HEK293 (cell line): ENCODE results near the gene SYNE1.

ENCODE experiments used
- OSR2 ChIP-seq: fragments of 450-650 bp; formaldehyde crosslinking; IDR thresholded peaks from 2 replicates; pipeline ENCODE4 v1.5.1; 2016; ENCODE audit warnings: missing biosample characterization, missing genetic modification characterization
- PATZ1 ChIP-seq: fragments of 450-650 bp; formaldehyde crosslinking; IDR thresholded peaks from 2 replicates; pipeline ENCODE4 v1.5.1; 2016; ENCODE audit warnings: missing biosample characterization, missing genetic modification characterization
- PRDM1 ChIP-seq: fragments of 450-650 bp; formaldehyde crosslinking; IDR thresholded peaks from 2 replicates; pipeline ENCODE4; 2016; ENCODE audit warnings: missing biosample characterization, missing genetic modification characterization
- PRDM4 ChIP-seq: fragments of 450-650 bp; formaldehyde crosslinking; IDR thresholded peaks from 2 replicates; pipeline ENCODE4 v1.5.1; 2017; ENCODE audit warnings: missing biosample characterization, missing genetic modification characterization
- SP2 ChIP-seq: fragments of 450-650 bp; formaldehyde crosslinking; IDR thresholded peaks from 2 replicates; pipeline ENCODE4 v1.5.1; 2016; ENCODE audit warnings: missing biosample characterization, missing genetic modification characterization
- SP7 ChIP-seq: fragments of 450-650 bp; formaldehyde crosslinking; IDR thresholded peaks from 2 replicates; pipeline ENCODE4 v1.5.1; 2016; ENCODE audit warnings: missing biosample characterization, missing genetic modification characterization
- TRIM28 ChIP-seq: IDR thresholded peaks from 2 replicates; pipeline ENCODE4 v1.6.1; 2011; ENCODE audit warnings: low read length, control low read depth, borderline replicate concordance
- YY1 ChIP-seq: fragments of 450-650 bp; formaldehyde crosslinking; IDR thresholded peaks from 2 replicates; pipeline ENCODE4 v1.5.1; 2018; ENCODE audit warnings: missing biosample characterization, missing genetic modification characterization
- ZBTB44 ChIP-seq: fragments of 450-650 bp; IDR thresholded peaks from 2 replicates; pipeline ENCODE4 v1.5.1; 2018; ENCODE audit warnings: missing biosample characterization, mild to moderate bottlenecking, missing genetic modification characterization
- ZBTB6 ChIP-seq: fragments of 450-650 bp; formaldehyde crosslinking; IDR thresholded peaks from 2 replicates; pipeline ENCODE4 v1.5.1; 2017; ENCODE audit warnings: missing biosample characterization, missing genetic modification characterization
- ZBTB7A ChIP-seq: fragments of 450-650 bp; formaldehyde crosslinking; IDR thresholded peaks from 2 replicates; pipeline ENCODE4 v1.5.1; 2016; ENCODE audit warnings: low read depth, missing biosample characterization, missing genetic modification characterization
- ZFHX2 ChIP-seq: fragments of 450-650 bp; formaldehyde crosslinking; conservative IDR thresholded peaks from 2 replicates; pipeline ENCODE4 v1.5.1; 2016; ENCODE audit warnings: missing biosample characterization, missing genetic modification characterization
- ZFP69B ChIP-seq: fragments of 450-650 bp; formaldehyde crosslinking; IDR thresholded peaks from 2 replicates; pipeline ENCODE4 v1.5.1; 2016; ENCODE audit warnings: missing biosample characterization, missing genetic modification characterization
- ZIC2 ChIP-seq: fragments of 450-650 bp; formaldehyde crosslinking; IDR thresholded peaks from 2 replicates; pipeline ENCODE4 v1.5.1; 2016; ENCODE audit warnings: missing biosample characterization, missing genetic modification characterization
- ZNF10 ChIP-seq: fragments of 450-650 bp; formaldehyde crosslinking; IDR thresholded peaks from 2 replicates; pipeline ENCODE4 v1.5.1; 2017; ENCODE audit warnings: missing biosample characterization, missing genetic modification characterization
- ZNF133 ChIP-seq: fragments of 450-650 bp; formaldehyde crosslinking; IDR thresholded peaks from 2 replicates; pipeline ENCODE4 v1.5.1; 2016; ENCODE audit warnings: missing biosample characterization, missing genetic modification characterization
- ZNF138 ChIP-seq: fragments of 450-650 bp; formaldehyde crosslinking; IDR thresholded peaks from 2 replicates; pipeline ENCODE4 v1.5.1; 2016; ENCODE audit warnings: missing biosample characterization, missing genetic modification characterization, borderline replicate concordance
- ZNF221 ChIP-seq: fragments of 450-650 bp; formaldehyde crosslinking; IDR thresholded peaks from 2 replicates; pipeline ENCODE4 v1.5.1; 2017; ENCODE audit warnings: missing biosample characterization, missing genetic modification characterization, borderline replicate concordance
- ZNF335 ChIP-seq: fragments of 450-650 bp; formaldehyde crosslinking; conservative IDR thresholded peaks from 2 replicates; pipeline ENCODE4 v1.5.1; 2016; ENCODE audit warnings: missing biosample characterization, missing genetic modification characterization
- ZNF341 ChIP-seq: fragments of 450-650 bp; formaldehyde crosslinking; IDR thresholded peaks from 2 replicates; pipeline ENCODE4; 2016; ENCODE audit warnings: low read depth, missing biosample characterization, missing genetic modification characterization
- ZNF501 ChIP-seq: fragments of 450-650 bp; formaldehyde crosslinking; IDR thresholded peaks from 2 replicates; pipeline ENCODE4 v1.5.1; 2016; ENCODE audit warnings: missing biosample characterization, missing genetic modification characterization
- ZNF561 ChIP-seq: fragments of 450-650 bp; IDR thresholded peaks from 2 replicates; pipeline ENCODE4 v1.5.1; 2018; ENCODE audit warnings: missing biosample characterization, missing genetic modification characterization, borderline replicate concordance
- ZNF571 ChIP-seq: fragments of 450-650 bp; formaldehyde crosslinking; IDR thresholded peaks from 2 replicates; pipeline ENCODE4 v1.5.0; 2017; ENCODE audit warnings: missing biosample characterization, missing genetic modification characterization
- ZNF600 ChIP-seq: fragments of 450-650 bp; formaldehyde crosslinking; IDR thresholded peaks from 2 replicates; pipeline ENCODE4 v1.5.1; 2016; ENCODE audit warnings: missing biosample characterization, missing genetic modification characterization
- ZNF639 ChIP-seq: fragments of 450-650 bp; formaldehyde crosslinking; IDR thresholded peaks from 2 replicates; pipeline ENCODE4 v1.5.1; 2016; ENCODE audit warnings: missing biosample characterization, missing genetic modification characterization
- ZNF658 ChIP-seq: fragments of 450-650 bp; formaldehyde crosslinking; IDR thresholded peaks from 2 replicates; pipeline ENCODE4; 2016; ENCODE audit warnings: missing biosample characterization, missing genetic modification characterization
- ZNF692 ChIP-seq: fragments of 450-650 bp; formaldehyde crosslinking; IDR thresholded peaks from 2 replicates; pipeline ENCODE4 v1.5.1; 2016; ENCODE audit warnings: missing biosample characterization, missing genetic modification characterization
- ZNF768 ChIP-seq: fragments of 450-650 bp; formaldehyde crosslinking; IDR thresholded peaks from 2 replicates; pipeline ENCODE4 v1.5.1; 2018; ENCODE audit warnings: missing biosample characterization, mild to moderate bottlenecking, missing genetic modification characterization
- ZSCAN30 ChIP-seq: fragments of 450-650 bp; IDR thresholded peaks from 2 replicates; pipeline ENCODE4 v1.5.1; 2018; ENCODE audit warnings: missing biosample characterization, mild to moderate bottlenecking, missing genetic modification characterization, moderate library complexity

The SYNE1 gene

GRCh38 chr6:152301765-152302568 is 335.2 kb downstream of the SYNE1 start (continued):
- TF ChIP-seq PRDM4 (tag by site-specific recombination), result peak; percentile 89
- TF ChIP-seq ZNF10 (tag by site-specific recombination), result peak; percentile 15; the same call in 1 of the 2 replicates
- no peak for TF ChIP-seq ZBTB7A (tag by site-specific recombination)
- TF ChIP-seq ZNF768, result no peak
- TF ChIP-seq PATZ1, result peak; percentile 90
- TF ChIP-seq TRIM28, result peak; percentile 93
- peak; percentile 66; the same call in 1 of the 2 replicates for TF ChIP-seq ZFP69B (tag by site-specific recombination)
- TF ChIP-seq ZSCAN30 (tag by site-specific recombination), result peak; percentile 74; the same call in 1 of the 2 replicates
- no peak for TF ChIP-seq ZNF133 (tag by site-specific recombination)
- TF ChIP-seq YY1 (tag by site-specific recombination), result peak; percentile 27; the same call in 1 of the 2 replicates
- TF ChIP-seq ZNF600 (tag by site-specific recombination), result peak; percentile 97
- TF ChIP-seq ZNF138 (tag by site-specific recombination), result no peak
- TF ChIP-seq ZNF561 (tag by site-specific recombination), result peak; percentile 70
- 0 out of 2 replicates have a peak, but pooled peaks have one; percentile 35 for TF ChIP-seq ZIC2 (tag by site-specific recombination)
- no peak for TF ChIP-seq ZNF221
- no peak for TF ChIP-seq ZNF658 (tag by site-specific recombination)
- peak; percentile 64 for TF ChIP-seq ZNF341 (tag by site-specific recombination)
- no peak for TF ChIP-seq ZNF639 (tag by site-specific recombination)
- peak; percentile 71 for TF ChIP-seq ZFHX2 (tag by site-specific recombination)
- peak; percentile 22; the same call in 1 of the 2 replicates for TF ChIP-seq ZBTB44 (tag by site-specific recombination)
- TF ChIP-seq SP7 (tag by site-specific recombination), result peak; percentile 47
- peak; percentile 75 for TF ChIP-seq PRDM1
- TF ChIP-seq ZBTB6 (tag by site-specific recombination), result peak; percentile 92
- TF ChIP-seq ZNF335 (tag by site-specific recombination), result peak; percentile 78
- peak; percentile 99 for TF ChIP-seq OSR2 (tag by site-specific recombination)
- TF ChIP-seq ZNF501 (tag by site-specific recombination), result peak; percentile 54; the same call in 1 of the 2 replicates
- no peak for TF ChIP-seq ZNF571 (tag by site-specific recombination)
- peak; percentile 75 for TF ChIP-seq SP2
- peak; percentile 72 for TF ChIP-seq ZNF692 (tag by site-specific recombination)
